Caco-2 (cell line): ENCODE measurements around the gene CLTB. TPM values are rescaled to one million over a fixed set of nuclear protein-coding genes. Genes with fewer than 3 reads are reported as not detected.

Source experiments
- BruUV-seq: library from RNA; stranded (reverse); fragments of 400-500 nt; replicated peaks from 2 replicates; lab custom pipeline; 2021; lab: Mats Ljungman, UMichigan
- CTCF ChIA-PET: fragments of 300-600 bp; sonication (Branson Sonifier 250); formaldehyde crosslinking; loops from one replicate; lab custom pipeline; 2022; ENCODE audit warnings: antibody characterized with exemption; lab: Charles Lee
- POLR2A ChIA-PET: fragments of 300-600 bp; sonication (Branson Sonifier 250); formaldehyde crosslinking; loops from one replicate; lab custom pipeline; 2022; ENCODE audit warnings: antibody characterized with exemption; lab: Charles Lee
- DNase-seq, 2 experiments: peaks; one replicate each; pipeline versions ENCODE4 v3.0.0 to v3.0.0-alpha.2; 2020 to 2022
- H3K27me3 ChIP-seq: replicated peaks from 2 replicates; pipeline ENCODE4 v1.6.0; 2011; ENCODE audit warnings: low read length; ENCODE audit not compliant: control insufficient read depth, insufficient read depth
- H3K36me3 ChIP-seq: 2 replicates; pipeline ENCODE4 v1.5.1; 2011; ENCODE audit warnings: low read length; ENCODE audit not compliant: control insufficient read depth, insufficient read depth
- H3K4me1 ChIP-seq: fragments of 250-450 bp; sonication (Bioruptor Pico); 2 replicates; pipeline ENCODE4 v1.5.1; 2020; ENCODE audit warnings: mild to moderate bottlenecking
- H3K4me3 ChIP-seq: 2 replicates; pipeline ENCODE4 v1.5.1; 2011; ENCODE audit warnings: low read depth, mild to moderate bottlenecking, control low read depth, low read length
- H3K9me3 ChIP-seq: fragments of 250-450 bp; sonication (Bioruptor Pico); 2 replicates; pipeline ENCODE4 v1.5.1; 2020; ENCODE audit warnings: mild to moderate bottlenecking, moderate library complexity
- H3K27ac Mint-ChIP-seq: one replicate; pipeline ENCODE4 v1.8.0; 2022; ENCODE audit warnings: mixed read lengths; ENCODE audit not compliant: unreplicated experiment
- H3K27me3 Mint-ChIP-seq: one replicate; pipeline ENCODE4 v1.8.0; 2022; ENCODE audit warnings: mixed read lengths; ENCODE audit not compliant: insufficient read depth, unreplicated experiment
- H3K36me3 Mint-ChIP-seq: one replicate; pipeline ENCODE4 v1.8.0; 2022; ENCODE audit warnings: mild to moderate bottlenecking, mixed read lengths; ENCODE audit not compliant: insufficient read depth, unreplicated experiment
- H3K4me1 Mint-ChIP-seq: one replicate; pipeline ENCODE4 v1.8.0; 2022; ENCODE audit warnings: low read depth, mixed read lengths; ENCODE audit not compliant: unreplicated experiment
- H3K4me3 Mint-ChIP-seq: one replicate; pipeline ENCODE4 v1.8.0; 2022; ENCODE audit warnings: mild to moderate bottlenecking, moderate library complexity, mixed read lengths; ENCODE audit not compliant: unreplicated experiment
- H3K9me3 Mint-ChIP-seq: one replicate; pipeline ENCODE4 v1.8.0; 2022; ENCODE audit warnings: mixed read lengths; ENCODE audit not compliant: unreplicated experiment
- intact Hi-C: fragments of 100-400 bp; cut with micrococcal nuclease; formaldehyde crosslinking; loops from one replicate; pipeline ENCODE4 v1.10.0; 2022; ENCODE audit not compliant: unreplicated experiment
- total RNA-seq: library from RNA; stranded (reverse); gene quantifications from 2 replicates; pipeline ENCODE4 v1.2.3, GENCODE V29; 2022
- TF ChIP-seq, protein P1 (sequence below), 2 experiments: fragments of 200-600 bp in 1 of 2; IDR thresholded peaks; 1 replicate in 1 of 2; 2 replicates in 1 of 2; pipeline versions ENCODE4 v1.5.1 to v1.8.0; 2011 to 2022; ENCODE audit warnings: antibody characterized with exemption in 1 of 2, control low read depth in 1 of 2, inconsistent platforms in 1 of 2, low read depth in 1 of 2, low read length in 1 of 2, mild to moderate bottlenecking in 1 of 2, moderate library complexity in 1 of 2; ENCODE audit not compliant: insufficient read depth in 1 of 2, severe bottlenecking in 1 of 2, unreplicated experiment in 1 of 2

CLTB gene
- total RNA-seq, 1 experiment from 2014 or later = 78.9 TPM

GRCh38 chr5:176396330-176396729 is 20.0 kb downstream of the CLTB start:
- Mint-ChIP-seq H3K9me3 (no peaks in the 10 kb centered on the region), H3K27me3 (no peaks in the 10 kb centered on the region), H3K4me1 (peaks cover 10% of the 10 kb centered on the region), H3K27ac (no peak overlapping the region), H3K36me3 (peaks cover 15% of the 10 kb centered on the region), H3K4me3 (no peak overlapping the region)
- Histone ChIP-seq H3K36me3 (no peaks in the 10 kb centered on the region; the same call in 1 of the 2 replicates), H3K27me3 (no peaks in the 10 kb centered on the region), H3K9me3 (no peaks in the 10 kb centered on the region), H3K4me1 (no peaks in the 10 kb centered on the region), H3K4me3 (no peak overlapping the region)
- CTCF ChIA-PET = no interaction called here
- BruUV-seq = no TSS peak
- no peak for DNase-seq
- POLR2A ChIA-PET = no interaction called here
- intact Hi-C loops = no loop called here
- TF ChIP-seq, protein P1, sequence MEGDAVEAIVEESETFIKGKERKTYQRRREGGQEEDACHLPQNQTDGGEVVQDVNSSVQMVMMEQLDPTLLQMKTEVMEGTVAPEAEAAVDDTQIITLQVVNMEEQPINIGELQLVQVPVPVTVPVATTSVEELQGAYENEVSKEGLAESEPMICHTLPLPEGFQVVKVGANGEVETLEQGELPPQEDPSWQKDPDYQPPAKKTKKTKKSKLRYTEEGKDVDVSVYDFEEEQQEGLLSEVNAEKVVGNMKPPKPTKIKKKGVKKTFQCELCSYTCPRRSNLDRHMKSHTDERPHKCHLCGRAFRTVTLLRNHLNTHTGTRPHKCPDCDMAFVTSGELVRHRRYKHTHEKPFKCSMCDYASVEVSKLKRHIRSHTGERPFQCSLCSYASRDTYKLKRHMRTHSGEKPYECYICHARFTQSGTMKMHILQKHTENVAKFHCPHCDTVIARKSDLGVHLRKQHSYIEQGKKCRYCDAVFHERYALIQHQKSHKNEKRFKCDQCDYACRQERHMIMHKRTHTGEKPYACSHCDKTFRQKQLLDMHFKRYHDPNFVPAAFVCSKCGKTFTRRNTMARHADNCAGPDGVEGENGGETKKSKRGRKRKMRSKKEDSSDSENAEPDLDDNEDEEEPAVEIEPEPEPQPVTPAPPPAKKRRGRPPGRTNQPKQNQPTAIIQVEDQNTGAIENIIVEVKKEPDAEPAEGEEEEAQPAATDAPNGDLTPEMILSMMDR (IDR thresholded peaks at IDR 0.05; ENCODE audit: insufficient read depth in 1 of 2, low read depth in 1 of 2, low read length in 1 of 2, severe bottlenecking in 1 of 2, unreplicated experiment in 1 of 2) = no peak

DNA sequence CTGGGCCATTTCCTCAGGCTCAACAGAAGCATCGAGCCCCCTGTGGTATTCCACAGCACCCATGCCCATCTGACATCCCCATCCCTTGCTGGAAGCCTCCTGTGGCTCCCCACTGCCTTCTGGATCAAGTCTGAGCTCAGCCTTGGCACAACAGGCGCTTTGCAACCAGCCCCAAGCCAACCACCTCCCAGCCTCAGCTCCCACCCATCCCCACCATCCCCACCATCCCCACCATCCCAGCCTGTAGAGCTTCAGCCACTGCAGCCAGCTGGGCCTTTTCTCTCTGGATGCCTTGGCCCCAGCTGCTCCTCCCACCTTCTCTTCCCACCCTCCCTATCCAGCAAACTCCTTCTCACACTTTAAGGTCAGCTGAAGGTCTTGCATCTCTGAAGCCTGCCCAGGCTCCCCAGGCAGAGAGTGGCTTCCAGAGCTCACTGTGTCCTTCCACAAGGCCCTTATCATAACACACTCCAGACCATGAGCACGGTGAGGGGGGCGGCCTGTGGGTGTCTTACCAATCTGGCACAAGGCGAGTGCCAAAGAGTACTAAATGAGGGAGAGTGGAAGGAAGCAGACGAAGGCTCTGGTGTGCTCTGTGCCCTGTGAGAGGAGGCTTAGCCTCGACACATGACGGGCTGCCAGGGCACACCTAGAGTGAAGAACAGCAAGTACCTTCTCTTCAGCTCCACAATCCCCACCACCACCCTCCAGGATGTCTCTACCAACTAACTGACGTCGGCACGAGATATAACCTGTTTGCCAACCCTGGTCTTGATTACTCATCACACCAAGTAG is 21.3 kb downstream of the CLTB start:
- POLR2A ChIA-PET = no interaction called here
- no peaks in the 10 kb centered on the region for H3K4me1 ChIP-seq
- Mint-ChIP-seq H3K4me3 (no peak overlapping the region), H3K27me3 (no peaks in the 10 kb centered on the region), H3K9me3 (no peaks in the 10 kb centered on the region), H3K4me1 (no peaks in the 10 kb centered on the region), H3K27ac (no peak overlapping the region), H3K36me3 (peaks cover 17% of the 10 kb centered on the region)
- H3K4me3 ChIP-seq = no peak overlapping the region
- CTCF ChIA-PET = no interaction called here
- H3K9me3 ChIP-seq = no peaks in the 10 kb centered on the region
- no peaks in the 10 kb centered on the region for H3K27me3 ChIP-seq
- intact Hi-C loops = no loop called here
- DNase-seq = no peak
- no peaks in the 10 kb centered on the region; the same call in 1 of the 2 replicates for H3K36me3 ChIP-seq
- no TSS peak for BruUV-seq
- TF ChIP-seq, protein P1 (IDR thresholded peaks at IDR 0.05; ENCODE audit: insufficient read depth in 1 of 2, low read depth in 1 of 2, low read length in 1 of 2, severe bottlenecking in 1 of 2, unreplicated experiment in 1 of 2) = no peak

- no peak overlapping the region for H3K4me3 ChIP-seq
- POLR2A ChIA-PET = no interaction called here
- BruUV-seq = no TSS peak
Measured at GRCh38 chr5:176394096-176394495, 22.2 kb downstream of the CLTB start.

More at GRCh38 chr5:176394096-176394495, 22.2 kb downstream of the CLTB start:
- no peak for DNase-seq
- TF ChIP-seq, protein P1 (IDR thresholded peaks at IDR 0.05; ENCODE audit: insufficient read depth in 1 of 2, low read depth in 1 of 2, low read length in 1 of 2, severe bottlenecking in 1 of 2, unreplicated experiment in 1 of 2) = no peak
- Mint-ChIP-seq H3K27ac (no peak overlapping the region), H3K27me3 (no peaks in the 10 kb centered on the region), H3K9me3 (no peaks in the 10 kb centered on the region), H3K4me1 (no peaks in the 10 kb centered on the region), H3K36me3 (peaks cover 21% of the 10 kb centered on the region), H3K4me3 (no peak overlapping the region)
- Histone ChIP-seq H3K4me1 (no peaks in the 10 kb centered on the region), H3K9me3 (no peaks in the 10 kb centered on the region), H3K36me3 (no peaks in the 10 kb centered on the region; the same call in 1 of the 2 replicates), H3K27me3 (no peaks in the 10 kb centered on the region)
- intact Hi-C loops = no loop called here
- CTCF ChIA-PET = no interaction called here
